ENCODE measurements around the gene LYPD4. TPM values are rescaled to one million over a fixed set of nuclear protein-coding genes. Genes with fewer than 3 reads are reported as not detected.

Gene LYPD4
- total RNA-seq, 2 experiments from 2014 or later, result not detected

Other genes with a start within 250 kb of the LYPD4 start
- not detected for gene CEACAM4, start 217.6 kb downstream of the LYPD4 start, total RNA-seq
- gene CEACAM7, start 156.4 kb downstream of the LYPD4 start, total RNA-seq, result not detected
- gene CEACAM5, start 136.1 kb downstream of the LYPD4 start, total RNA-seq, result not detected
- gene CEACAM6, start 89.2 kb downstream of the LYPD4 start, total RNA-seq, result not detected
- gene CEACAM3, start 48.1 kb downstream of the LYPD4 start, total RNA-seq, result not detected
- not detected for gene DMRTC2, start 359 bp upstream of the LYPD4 start, total RNA-seq
- 1,000 to 10,000 TPM; 3,012 to 3,178 TPM for gene RPS19, start 15.6 kb upstream of the LYPD4 start, total RNA-seq
- gene CD79A, start 32.6 kb upstream of the LYPD4 start, total RNA-seq, result 10 to 100 TPM; 28.8 to 32.2 TPM
- gene ARHGEF1, start 38.5 kb upstream of the LYPD4 start, total RNA-seq, result 100 to 1,000 TPM; 285 to 295 TPM
- gene ERFL, start 83.8 kb upstream of the LYPD4 start, total RNA-seq, result 1 to 10 TPM; 1.1 to 1.2 TPM
- gene RABAC1, start 114.6 kb upstream of the LYPD4 start, total RNA-seq, result 10 to 100 TPM; 46.9 to 50.7 TPM
- 1 to 10 TPM; 4.3 to 4.8 TPM for gene ATP1A3, start 149.5 kb upstream of the LYPD4 start, total RNA-seq
- gene GRIK5, start 225.5 kb upstream of the LYPD4 start, total RNA-seq, result under 1 TPM; 0.58 to 0.74 TPM
- gene ZNF574, start 231.5 kb upstream of the LYPD4 start, total RNA-seq, result 10 to 100 TPM; 15.5 to 16.0 TPM